Heart left ventricle (tissue), 16 donors: ENCODE measurements around the gene KCNAB1. TPM values are rescaled to one million over a fixed set of nuclear protein-coding genes. Genes with fewer than 3 reads are reported as not detected.

Experiments used
- ATAC-seq, 4 donors: fragments of 200-7000 bp; cut with Tn5 transposase; one replicate each; pipeline ENCODE4 v1.9.1; 2020 to 2022; ENCODE audit warnings: moderate library complexity in 4 of 4, mild to moderate bottlenecking in 3 of 4, moderate number of reproducible peaks in 1 of 4
- DNase-seq, 5 donors: peaks; one replicate each; pipeline ENCODE4 v3.0.0-alpha.2; 2020
- H3K27ac ChIP-seq, 12 donors: fragments of 200-600 bp; sonication (generic) in 4 of 12; one replicate each; pipeline versions ENCODE4 v1.5.0 to v1.8.0; 2016 to 2022; ENCODE audit warnings: mild to moderate bottlenecking in 2 of 12
- H3K27me3 ChIP-seq, 9 donors: fragments of 200-600 bp; sonication (generic) in 2 of 9; one replicate each; pipeline versions ENCODE4 v1.5.1 to v1.8.0; 2016 to 2022; ENCODE audit warnings: mild to moderate bottlenecking in 3 of 9
- H3K36me3 ChIP-seq, 9 donors: fragments of 200-600 bp; sonication (generic) in 2 of 9; one replicate each; pipeline versions ENCODE4 v1.5.0 to v1.8.0; 2018 to 2022; ENCODE audit warnings: mild to moderate bottlenecking in 2 of 9
- H3K4me1 ChIP-seq, 12 donors: fragments of 200-600 bp; sonication (generic) in 4 of 12; one replicate each; pipeline versions ENCODE4 v1.5.0 to v1.8.0; 2016 to 2022; ENCODE audit warnings: mild to moderate bottlenecking in 3 of 12
- H3K4me3 ChIP-seq, 12 donors: fragments of 200-600 bp; sonication (generic) in 4 of 12; one replicate each; pipeline versions ENCODE4 v1.5.0 to v1.8.0; 2017 to 2022; ENCODE audit warnings: mild to moderate bottlenecking in 9 of 12, moderate library complexity in 4 of 12
- H3K9me3 ChIP-seq, 12 donors: fragments of 200-600 bp; sonication (generic) in 4 of 12; one replicate each; pipeline versions ENCODE4 v1.5.0 to v1.8.0; 2016 to 2022; ENCODE audit warnings: mild to moderate bottlenecking in 1 of 12
- POLR2A ChIP-seq, 2 donors: fragments of 450-650 bp; IDR thresholded peaks; one replicate each; pipeline ENCODE4 v1.6.1; 2017; ENCODE audit warnings: antibody characterized with exemption in 2 of 2, mild to moderate bottlenecking in 2 of 2, moderate library complexity in 2 of 2
- WGBS, 4 donors: extraction: QIAGEN DNeasy Blood & Tissue Kit in 2 of 4; methylation state at CpG; one replicate each; pipeline versions ENCODE4 v1.1.5 to v1.1.7; 2013 to 2018; 5-methylcytosine and 5-hydroxymethylcytosine counted together
- intact Hi-C, 10 donors: fragments of 100-400 bp; cut with DNase I; formaldehyde crosslinking; loops; one replicate each; pipeline versions ENCODE4 v1.11.1 to v1.14.2; 2022
- polyA plus RNA-seq, 2 donors: library from polyadenylated mRNA; stranded (reverse); fragments of 200-250 nt; gene quantifications; one replicate each; pipeline ENCODE4 v1.2.3, GENCODE V29; 2013
- total RNA-seq, 9 donors: library from RNA; depleted of rRNA in 2 of 9; stranded (reverse); fragments of >200 nt in 2 of 9; fragmentation: NEBNext Ultra II Directional in 3 of 9; extraction: Animal tissue kit (Norgen Biotek cat#: 25700) in 3 of 9; gene quantifications; one replicate each; pipeline versions ENCODE4 v1.1.0 to v1.2.4, GENCODE V29; 2016 to 2023
- TF ChIP-seq, protein P1 (sequence below), 12 donors: fragments of 200-600 bp; sonication (generic) in 4 of 12; IDR thresholded peaks; one replicate each; pipeline versions ENCODE4 v1.5.0 to v1.8.0; 2018 to 2022; ENCODE audit warnings: antibody characterized with exemption in 12 of 12, mild to moderate bottlenecking in 5 of 12
- donor health status: ischemic (EF 13 %, LVEDD 7.1; RV severe dilation, severe dysfunction).
- donor health status: healthy with polysubstance abuse.
- donor health status: DM: no; HTN: yes; CAD: no.
- donor health status: DM: no; HTN: no; CAD: no.
- donor health status: ischemic (EF 25% LVEDD 6.9; RV normal size, moderate dysfunction).
- donor health status: ischemic (EF 25% LVEDD 5.7; RV mildly dilated, moderate dysfunction).
- donor health status: healthy.
- donor health status: DM: yes; HTN: yes; CAD: no.
- donor health status: ischemic (EF 35%, LVEDD 5.7; RV mildly dilated, moderate dysfunction).
- donor health status: nonischemic (EF 11% LVEDD 7.7; RV severe dilation, severe dysfunction).
- donor health status: DM: yes; HTN: yes; CAD: no.
- donor health status: PGD.
- donor health status: ischemic (EF 29% LVEDD 5.4; RV normal size, mild dysfunction).
- donor health status: nonischemic (EF 23%, LVEDD 6.1; RV moderate dilation, normal function).

Gene KCNAB1
- total and polyA plus RNA-seq, 11 donors, result 1.1 to 3.5 (median 2.3) TPM

DNA sequence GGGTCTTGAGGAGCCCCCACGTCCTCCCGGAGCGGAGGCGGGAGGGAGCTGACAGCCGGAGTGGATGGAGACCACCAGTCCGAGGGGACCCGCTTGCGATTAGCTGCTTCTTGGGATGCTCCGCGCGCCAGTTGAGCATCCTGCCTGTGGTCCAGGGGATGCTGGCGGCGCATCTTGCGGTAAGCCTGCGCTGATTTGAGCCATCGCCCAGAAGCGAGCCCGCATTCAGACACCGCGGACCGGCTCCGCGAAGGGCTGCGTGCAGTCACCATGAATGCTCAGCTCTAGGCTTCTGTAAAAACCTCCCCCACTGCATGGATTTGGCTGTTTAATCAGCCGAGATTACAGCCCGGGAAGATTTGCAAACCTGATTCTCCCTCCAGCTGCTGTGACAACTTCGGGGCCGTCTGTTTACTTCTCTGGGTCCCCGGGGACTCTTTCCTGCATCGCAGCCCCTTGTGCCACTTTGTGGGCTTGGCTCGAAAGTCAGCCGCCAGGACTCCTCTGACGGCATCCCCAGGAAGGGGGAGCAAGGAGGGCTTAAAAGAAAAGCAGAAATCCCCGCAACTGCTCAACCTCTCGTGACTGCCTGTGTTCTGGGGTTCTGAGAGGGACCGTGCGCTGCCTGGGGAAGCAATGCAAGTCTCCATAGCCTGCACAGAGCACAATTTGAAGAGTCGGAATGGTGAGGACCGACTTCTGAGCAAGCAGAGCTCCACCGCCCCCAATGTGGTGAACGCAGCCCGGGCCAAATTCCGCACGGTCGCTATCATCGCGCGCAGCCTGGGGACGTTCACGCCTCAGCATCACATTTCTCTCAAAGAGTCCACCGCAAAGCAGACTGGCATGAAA is 171.1 kb downstream of the KCNAB1 start:
- Histone ChIP-seq H3K4me1 (peaks cover 0 to 20% (median 12%) of the 10 kb centered on the region in 12 donors), H3K27me3 (peaks cover 0 to 53% (median 20%) of the 10 kb centered on the region in 9 donors), H3K9me3 (no peaks in the 10 kb centered on the region), H3K36me3 (no peaks in the 10 kb centered on the region), H3K4me3 (peak overlapping the region in 11 of 12 donors; percentile 8 to 58 (median 47)), H3K27ac (no peak overlapping the region)
- intact Hi-C loops, result no loop called here
- 2 to 7% (median 6%) methylated on average over 21 to 51 of the region's 51 CpGs for WGBS, 4 donors
- peak; percentile 17 to 61 (median 50) for ATAC-seq
- DNase-seq, result peak in 4 of 5 donors; percentile 15 to 62 (median 32)
- TF ChIP-seq, protein P1, sequence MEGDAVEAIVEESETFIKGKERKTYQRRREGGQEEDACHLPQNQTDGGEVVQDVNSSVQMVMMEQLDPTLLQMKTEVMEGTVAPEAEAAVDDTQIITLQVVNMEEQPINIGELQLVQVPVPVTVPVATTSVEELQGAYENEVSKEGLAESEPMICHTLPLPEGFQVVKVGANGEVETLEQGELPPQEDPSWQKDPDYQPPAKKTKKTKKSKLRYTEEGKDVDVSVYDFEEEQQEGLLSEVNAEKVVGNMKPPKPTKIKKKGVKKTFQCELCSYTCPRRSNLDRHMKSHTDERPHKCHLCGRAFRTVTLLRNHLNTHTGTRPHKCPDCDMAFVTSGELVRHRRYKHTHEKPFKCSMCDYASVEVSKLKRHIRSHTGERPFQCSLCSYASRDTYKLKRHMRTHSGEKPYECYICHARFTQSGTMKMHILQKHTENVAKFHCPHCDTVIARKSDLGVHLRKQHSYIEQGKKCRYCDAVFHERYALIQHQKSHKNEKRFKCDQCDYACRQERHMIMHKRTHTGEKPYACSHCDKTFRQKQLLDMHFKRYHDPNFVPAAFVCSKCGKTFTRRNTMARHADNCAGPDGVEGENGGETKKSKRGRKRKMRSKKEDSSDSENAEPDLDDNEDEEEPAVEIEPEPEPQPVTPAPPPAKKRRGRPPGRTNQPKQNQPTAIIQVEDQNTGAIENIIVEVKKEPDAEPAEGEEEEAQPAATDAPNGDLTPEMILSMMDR (IDR thresholded peaks at IDR 0.05), result no peak
- TF ChIP-seq POLR2A (IDR thresholded peaks at IDR 0.05), result no peak

DNA sequence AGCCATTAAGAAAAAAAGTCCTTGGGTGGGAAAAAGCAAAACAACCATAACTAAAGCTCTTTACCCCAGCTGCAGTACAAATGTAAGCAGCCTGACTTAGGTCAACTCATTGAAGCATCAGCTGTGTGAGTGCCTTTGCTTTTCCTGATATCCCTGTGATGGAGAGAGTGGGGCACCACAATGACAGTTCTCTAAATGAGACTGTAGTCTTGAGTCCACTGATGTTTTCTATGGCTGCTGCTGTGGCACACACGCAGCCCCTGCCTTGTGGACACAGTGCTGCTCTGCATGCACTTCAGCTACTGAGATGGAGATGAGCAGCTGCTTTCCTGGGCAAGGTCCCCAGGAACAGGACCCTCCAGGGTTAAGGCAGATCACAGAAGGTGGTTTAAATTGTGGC is 173.2 kb downstream of the KCNAB1 start:
- Histone ChIP-seq H3K4me3 (no peak overlapping the region), H3K9me3 (no peaks in the 10 kb centered on the region), H3K27ac (no peak overlapping the region), H3K27me3 (peaks cover 0 to 53% (median 20%) of the 10 kb centered on the region in 9 donors), H3K4me1 (peaks cover 0 to 20% (median 12%) of the 10 kb centered on the region in 12 donors), H3K36me3 (no peaks in the 10 kb centered on the region)
- DNase-seq (no peak), ATAC-seq (no peak)
- no peak for TF ChIP-seq POLR2A (IDR thresholded peaks at IDR 0.05)
- TF ChIP-seq, protein P1 (IDR thresholded peaks at IDR 0.05), result no peak
- intact Hi-C loops, result no loop called here
- WGBS, 4 donors, result 78 to 100% (median 91%) methylated on average over 1 of the region's 1 CpG

DNA sequence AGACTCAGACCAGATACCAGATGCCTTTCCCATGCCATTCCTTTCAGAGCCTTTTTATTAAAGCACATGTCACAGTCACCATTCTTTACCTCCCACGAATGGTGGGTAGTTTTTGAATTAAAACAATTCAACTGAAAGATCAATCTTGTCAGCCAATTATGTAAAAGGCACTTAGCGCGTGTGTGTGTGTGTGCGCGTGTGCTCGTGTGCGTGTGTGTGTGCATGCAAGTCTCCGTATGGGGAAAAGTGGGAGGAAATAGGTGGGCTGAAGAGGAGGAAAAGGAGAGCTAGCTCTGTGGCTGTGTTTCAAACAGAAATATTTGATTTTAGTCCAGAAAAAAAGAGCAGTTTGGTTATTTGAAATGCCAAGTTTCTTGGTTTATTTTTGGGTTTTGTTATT is 177.2 kb downstream of the KCNAB1 start:
- intact Hi-C loops, result no loop called here
- H3K36me3 ChIP-seq, result no peaks in the 10 kb centered on the region
- no peak overlapping the region for H3K4me3 ChIP-seq
- ATAC-seq (no peak), DNase-seq (no peak)
- no peak overlapping the region for H3K27ac ChIP-seq
- H3K9me3 ChIP-seq, result no peaks in the 10 kb centered on the region
- H3K27me3 ChIP-seq, result peaks cover 0 to 19% (median 4%) of the 10 kb centered on the region in 9 donors
- 89 to 94% (median 91%) methylated on average over 8 of the region's 8 CpGs for WGBS, 4 donors
- peaks cover 0 to 40% (median 7%) of the 10 kb centered on the region in 12 donors for H3K4me1 ChIP-seq
- TF ChIP-seq, protein P1 (IDR thresholded peaks at IDR 0.05), result no peak
- TF ChIP-seq POLR2A (IDR thresholded peaks at IDR 0.05), result no peak

DNA sequence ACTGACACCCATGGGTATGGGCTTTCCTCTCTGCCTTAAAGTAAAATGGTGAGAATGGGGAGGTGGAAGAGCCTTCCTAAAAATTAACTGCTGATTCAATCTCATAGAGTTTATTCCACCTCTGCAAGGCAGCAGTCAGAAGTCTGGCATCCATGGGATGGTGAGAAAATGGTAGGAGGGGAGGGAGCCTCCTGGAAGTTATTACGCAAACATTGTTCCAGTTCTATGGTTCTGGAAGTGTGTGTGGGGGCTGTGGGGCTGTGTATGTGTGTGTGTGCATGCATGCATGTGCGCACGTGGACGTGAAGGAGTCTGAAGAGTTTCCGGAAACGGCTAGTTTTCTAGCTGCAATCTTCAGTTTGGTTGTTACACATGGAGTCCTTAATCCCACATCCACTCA is 177.6 kb downstream of the KCNAB1 start:
- Histone ChIP-seq H3K4me1 (peaks cover 0 to 44% (median 7%) of the 10 kb centered on the region in 12 donors), H3K4me3 (no peak overlapping the region), H3K9me3 (no peaks in the 10 kb centered on the region), H3K27ac (no peak overlapping the region), H3K36me3 (no peaks in the 10 kb centered on the region), H3K27me3 (peaks cover 0 to 15% (median under 1%) of the 10 kb centered on the region in 9 donors)
- WGBS, 4 donors, result 92 to 98% (median 97%) methylated on average over 6 of the region's 6 CpGs
- TF ChIP-seq, protein P1 (IDR thresholded peaks at IDR 0.05), result no peak
- no peak for TF ChIP-seq POLR2A (IDR thresholded peaks at IDR 0.05)
- intact Hi-C loops, result no loop called here
- DNase-seq (no peak), ATAC-seq (no peak)
